ENCODE data around the gene ZMYND19. TPM values are rescaled to one million over a fixed set of nuclear protein-coding genes. Genes with fewer than 3 reads are reported as not detected.

The ZMYND19 gene
- total and polyA plus RNA-seq, 2 of the 8 experiments (the other 6 are each of a cell fraction or from before 2014, with no cell fraction given) = 42.4 to 58.7 TPM

DNA sequence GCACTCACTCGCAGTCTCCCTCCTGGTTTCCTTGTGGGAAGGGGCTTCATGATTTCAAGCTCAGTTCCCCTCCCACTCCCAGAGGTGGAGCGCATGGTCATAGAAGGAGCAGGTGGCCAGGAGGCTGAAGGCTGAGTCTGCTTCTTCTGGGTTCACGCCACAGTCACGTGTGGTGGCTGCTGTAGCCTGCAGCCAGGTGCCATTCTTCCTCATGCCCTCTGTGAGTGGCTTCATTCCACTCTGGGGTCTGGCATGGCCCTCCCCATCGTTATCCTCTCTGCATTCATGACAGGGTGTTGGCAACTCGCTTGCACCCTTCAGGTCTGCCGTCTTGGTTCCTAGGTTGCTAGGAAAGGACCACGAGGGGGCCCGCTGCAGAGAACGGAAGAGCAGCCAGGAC lies 35.1 kb downstream of the ZMYND19 start:
- Histone ChIP-seq H2AK5ac (ENCODE audit: low read depth, low read length) (no peak overlapping the region), H3K56ac (replicated peaks; ENCODE audit: insufficient read length, low read depth, low read length) (no peak overlapping the region), H3K36me3 (ENCODE audit: control insufficient read depth in 2 of 4, insufficient read depth in 4 of 4, low read length in 3 of 4) (peaks cover 7 to 28% (median 14%) of the 10 kb centered on the region in 4 experiments; a peak in 6 of 8 replicates), H3K4me2 (ENCODE audit: insufficient read depth in 1 of 2, low read depth in 2 of 2, low read length in 2 of 2) (no peak overlapping the region), H3K9ac (replicated peaks in 1 of 4; ENCODE audit: extremely low read depth in 1 of 4, low read depth in 3 of 4, low read length in 3 of 4) (no peak overlapping the region), H3K79me1 (ENCODE audit: low read depth, low read length) (peaks cover 5% of the 10 kb centered on the region; the same call in 1 of the 2 replicates), H3K9me3 (ENCODE audit: insufficient read depth in 2 of 2, low read depth in 1 of 2, low read length in 1 of 2) (no peaks in the 10 kb centered on the region), H2BK12ac (ENCODE audit: low read depth, low read length) (no peak overlapping the region), H3K23ac (ENCODE audit: insufficient read length) (no peak overlapping the region), H4K91ac (replicated peaks; ENCODE audit: insufficient read length, low read length) (no peak overlapping the region), H2AFZ (ENCODE audit: low read length) (no peak overlapping the region), H4K20me1 (replicated peaks in 1 of 2; ENCODE audit: control insufficient read depth in 1 of 2, insufficient read depth in 2 of 2, low read length in 2 of 2) (peaks cover 4 to 8% of the 10 kb centered on the region in 2 experiments), H3K18ac (ENCODE audit: extremely low read depth, low read length) (no peak overlapping the region), H4K5ac (ENCODE audit: insufficient read length, low read depth, low read length) (no peak overlapping the region), H3K4me3 (ENCODE audit: extremely low read depth in 1 of 4, insufficient read depth in 2 of 4, low read depth in 3 of 4, low read length in 4 of 4) (no peak overlapping the region), H3K79me2 (ENCODE audit: control insufficient read depth in 1 of 2, insufficient read depth in 2 of 2, low read length in 2 of 2) (no peaks in the 10 kb centered on the region), H3K23me2 (ENCODE audit: low read depth, low read length) (peaks cover 7% of the 10 kb centered on the region; the same call in 1 of the 2 replicates), H3K27ac (ENCODE audit: low read depth, low read length) (no peak overlapping the region), H3K4ac (replicated peaks; ENCODE audit: insufficient read length, low read depth, low read length) (no peak overlapping the region), H4K8ac (ENCODE audit: extremely low read depth, insufficient read depth, low read length) (no peak overlapping the region; the same call in 1 of the 2 replicates), H3K14ac (ENCODE audit: insufficient read length) (no peak overlapping the region), H2BK15ac (ENCODE audit: low read length) (no peak overlapping the region), H3K27me3 (replicated peaks in 1 of 4; ENCODE audit: control insufficient read depth in 3 of 4, extremely low read depth in 1 of 4, insufficient read depth in 3 of 4, low read length in 3 of 4) (no peaks in the 10 kb centered on the region), H3K4me1 (replicated peaks in 1 of 4; ENCODE audit: control insufficient read depth in 3 of 4, insufficient read depth in 4 of 4, low read length in 3 of 4) (peaks cover 0 to 4% (median 1%) of the 10 kb centered on the region in 4 experiments; a peak in 3 of 7 replicates), H2BK5ac (ENCODE audit: low read depth, low read length) (no peak overlapping the region), H2BK120ac (replicated peaks; ENCODE audit: low read depth, low read length) (no peak overlapping the region), H2BK20ac (ENCODE audit: low read length) (no peak overlapping the region)
- DNase-seq (ENCODE audit: low read depth in 1 of 2, low spot score in 2 of 2) (no peak), FAIRE-seq (no peak)
- 91% methylated on average over 10 of the region's 10 CpGs; no CpG with 5 or more reads in 1 of the 2 experiments for WGBS, 2 experiments (ENCODE audit: extremely low coverage in 1 of 2, insufficient coverage in 1 of 2, insufficient read length in 1 of 2, insufficient replicate concordance in 2 of 2, low coverage in 1 of 2, low lambda C conversion rate in 2 of 2, missing lambda C conversion rate in 1 of 2)
- no peak for TF ChIP-seq EZH2 (IDR thresholded peaks at IDR 0.05; ENCODE audit: low read depth, low read length, severe bottlenecking)
- TF ChIP-seq, protein P1, sequence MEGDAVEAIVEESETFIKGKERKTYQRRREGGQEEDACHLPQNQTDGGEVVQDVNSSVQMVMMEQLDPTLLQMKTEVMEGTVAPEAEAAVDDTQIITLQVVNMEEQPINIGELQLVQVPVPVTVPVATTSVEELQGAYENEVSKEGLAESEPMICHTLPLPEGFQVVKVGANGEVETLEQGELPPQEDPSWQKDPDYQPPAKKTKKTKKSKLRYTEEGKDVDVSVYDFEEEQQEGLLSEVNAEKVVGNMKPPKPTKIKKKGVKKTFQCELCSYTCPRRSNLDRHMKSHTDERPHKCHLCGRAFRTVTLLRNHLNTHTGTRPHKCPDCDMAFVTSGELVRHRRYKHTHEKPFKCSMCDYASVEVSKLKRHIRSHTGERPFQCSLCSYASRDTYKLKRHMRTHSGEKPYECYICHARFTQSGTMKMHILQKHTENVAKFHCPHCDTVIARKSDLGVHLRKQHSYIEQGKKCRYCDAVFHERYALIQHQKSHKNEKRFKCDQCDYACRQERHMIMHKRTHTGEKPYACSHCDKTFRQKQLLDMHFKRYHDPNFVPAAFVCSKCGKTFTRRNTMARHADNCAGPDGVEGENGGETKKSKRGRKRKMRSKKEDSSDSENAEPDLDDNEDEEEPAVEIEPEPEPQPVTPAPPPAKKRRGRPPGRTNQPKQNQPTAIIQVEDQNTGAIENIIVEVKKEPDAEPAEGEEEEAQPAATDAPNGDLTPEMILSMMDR (IDR thresholded peaks at IDR 0.05; ENCODE audit: control extremely low read depth in 1 of 3, insufficient read depth in 1 of 3, low read depth in 1 of 3, low read length in 3 of 3) = no peak
- TF ChIP-seq PHF8 (conservative IDR thresholded peaks at IDR 0.05; ENCODE audit: low read depth, low read length) = no peak
- no peak for TF ChIP-seq GTF2F1 (IDR thresholded peaks at IDR 0.05; ENCODE audit: borderline replicate concordance, low read depth, low read length)
- CTCF ChIA-PET (ENCODE audit: partially characterized antibody) = no interaction called here
- POLR2A ChIA-PET (ENCODE audit: partially characterized antibody) = no interaction called here

All from H1 (cell line).